DOHH2 (cell line): ENCODE data around the gene PRPSAP1.

ENCODE experiments used
- H3F3A ChIP-seq: fragments of 200-600 bp; sonication (generic), shearing (Covaris generic); 2 replicates; pipeline ENCODE4 v1.6.0; 2016; ENCODE audit warnings: antibody characterized with exemption, mild to moderate bottlenecking; ENCODE audit not compliant: control insufficient read depth, insufficient read depth
- H3K27ac ChIP-seq: fragments of 200-600 bp; sonication (generic); 2 replicates; pipeline ENCODE4 v1.5.1; 2014; ENCODE audit warnings: low read depth, mild to moderate bottlenecking, low read length, moderate library complexity
- H3K27me3 ChIP-seq: fragments of 200-600 bp; sonication (generic); 2 replicates; pipeline ENCODE4 v1.6.1; 2014; ENCODE audit warnings: mild to moderate bottlenecking, low read length, mixed read lengths; ENCODE audit not compliant: control insufficient read depth
- H3K36me3 ChIP-seq: fragments of 200-600 bp; sonication (generic); 2 replicates; pipeline ENCODE4 v1.6.1; 2014; ENCODE audit warnings: mild to moderate bottlenecking, low read length, moderate library complexity, mixed read lengths; ENCODE audit not compliant: control insufficient read depth
- H3K4me1 ChIP-seq: fragments of 200-600 bp; sonication (generic); 2 replicates; pipeline ENCODE4 v1.6.1; 2014; ENCODE audit warnings: mild to moderate bottlenecking, low read length, mixed read lengths; ENCODE audit not compliant: control insufficient read depth
- H3K4me2 ChIP-seq: fragments of 200-600 bp; sonication (generic); 2 replicates; pipeline ENCODE4 v1.6.0; 2014; ENCODE audit warnings: mild to moderate bottlenecking, low read length, moderate library complexity
- H3K4me3 ChIP-seq: fragments of 200-600 bp; sonication (generic); 2 replicates; pipeline ENCODE4 v1.5.1; 2014; ENCODE audit warnings: mild to moderate bottlenecking, low read length, mixed read lengths
- H3K79me2 ChIP-seq: fragments of 200-600 bp; sonication (generic); 2 replicates; pipeline ENCODE4 v1.6.1; 2014; ENCODE audit warnings: mild to moderate bottlenecking, low read length, mixed read lengths; ENCODE audit not compliant: control insufficient read depth
- H3K9me2 ChIP-seq: fragments of 200-600 bp; sonication (generic); replicated peaks from 2 replicates; pipeline ENCODE4 v1.6.1; 2014; ENCODE audit warnings: mild to moderate bottlenecking, low read length, mixed read lengths; ENCODE audit not compliant: control insufficient read depth
- H3K9me3 ChIP-seq: fragments of 200-600 bp; sonication (generic); 2 replicates; pipeline ENCODE4 v1.6.1; 2014; ENCODE audit warnings: antibody characterized with exemption, low read length, mixed read lengths; ENCODE audit not compliant: control insufficient read depth, insufficient read depth
- H4K20me1 ChIP-seq: fragments of 200-600 bp; sonication (generic); 2 replicates; pipeline ENCODE4 v1.6.0; 2014; ENCODE audit warnings: low read depth, mild to moderate bottlenecking, antibody characterized with exemption, low read length, moderate library complexity; ENCODE audit not compliant: control insufficient read depth, insufficient read depth
- CTCF ChIP-seq: fragments of 200-600 bp; sonication (generic); IDR thresholded peaks from one replicate; pipeline ENCODE4 v1.5.1; 2014; ENCODE audit warnings: antibody characterized with exemption, mild to moderate bottlenecking, low read depth, low read length; ENCODE audit not compliant: poor library complexity, severe bottlenecking
- EZH2phosphoT487 ChIP-seq: fragments of 200-600 bp; sonication (generic); IDR thresholded peaks from 2 replicates; pipeline ENCODE4 v1.6.1; 2017; ENCODE audit warnings: borderline replicate concordance, mild to moderate bottlenecking, antibody characterized with exemption, low read length, moderate library complexity, mixed read lengths

The PRPSAP1 gene

GRCh38 chr17:76345377-76345974, 8.2 kb downstream of the PRPSAP1 start:
- no peaks in the 10 kb centered on the region for H3K27me3 ChIP-seq
- H3K36me3 ChIP-seq = peaks cover 23% of the 10 kb centered on the region
- H3K27ac ChIP-seq = no peak overlapping the region

GRCh38 chr17:76343106-76343505, 10.6 kb downstream of the PRPSAP1 start:
- H3F3A ChIP-seq = no peaks in the 10 kb centered on the region
- no peaks in the 10 kb centered on the region for H3K9me3 ChIP-seq
- TF ChIP-seq EZH2phosphoT487 (no peak), CTCF (no peak)
- H3K79me2 ChIP-seq = no peaks in the 10 kb centered on the region
- H3K9me2 ChIP-seq = no peaks in the 10 kb centered on the region
- H3K27me3 ChIP-seq = no peaks in the 10 kb centered on the region
- no peak overlapping the region for H3K4me2 ChIP-seq
- H3K4me1 ChIP-seq = no peaks in the 10 kb centered on the region
- peaks cover 23% of the 10 kb centered on the region for H3K36me3 ChIP-seq
- no peaks in the 10 kb centered on the region for H4K20me1 ChIP-seq
- no peak overlapping the region for H3K4me3 ChIP-seq
- H3K27ac ChIP-seq = no peak overlapping the region

More at GRCh38 chr17:76345377-76345974, 8.2 kb downstream of the PRPSAP1 start:
- Histone ChIP-seq H3K4me3 (no peak overlapping the region), H3K4me2 (no peak overlapping the region), H3F3A (no peaks in the 10 kb centered on the region), H3K9me3 (no peaks in the 10 kb centered on the region), H4K20me1 (no peaks in the 10 kb centered on the region), H3K4me1 (no peaks in the 10 kb centered on the region), H3K9me2 (no peaks in the 10 kb centered on the region), H3K79me2 (peaks cover 2% of the 10 kb centered on the region; the same call in 1 of the 2 replicates)
- no peak for TF ChIP-seq EZH2phosphoT487
- TF ChIP-seq CTCF = no peak

GRCh38 chr17:76341301-76341700, 12.4 kb downstream of the PRPSAP1 start:
- no peaks in the 10 kb centered on the region for H4K20me1 ChIP-seq
- peaks cover 15% of the 10 kb centered on the region for H3K36me3 ChIP-seq
- H3F3A ChIP-seq = no peaks in the 10 kb centered on the region
- no peak overlapping the region for H3K4me3 ChIP-seq
- H3K27ac ChIP-seq = no peak overlapping the region
- no peaks in the 10 kb centered on the region for H3K9me3 ChIP-seq
- no peaks in the 10 kb centered on the region for H3K9me2 ChIP-seq
- no peaks in the 10 kb centered on the region for H3K4me1 ChIP-seq
- no peak overlapping the region for H3K4me2 ChIP-seq
- no peaks in the 10 kb centered on the region for H3K79me2 ChIP-seq
- no peak for TF ChIP-seq EZH2phosphoT487
- no peak for TF ChIP-seq CTCF
- H3K27me3 ChIP-seq = no peaks in the 10 kb centered on the region
